ENCODE results near the gene SHB. TPM values are rescaled to one million over a fixed set of nuclear protein-coding genes. Genes with fewer than 3 reads are reported as not detected.

SHB gene
- total and polyA plus RNA-seq, 11 donors, result 7.8 to 31.4 (median 21.4) TPM

DNA sequence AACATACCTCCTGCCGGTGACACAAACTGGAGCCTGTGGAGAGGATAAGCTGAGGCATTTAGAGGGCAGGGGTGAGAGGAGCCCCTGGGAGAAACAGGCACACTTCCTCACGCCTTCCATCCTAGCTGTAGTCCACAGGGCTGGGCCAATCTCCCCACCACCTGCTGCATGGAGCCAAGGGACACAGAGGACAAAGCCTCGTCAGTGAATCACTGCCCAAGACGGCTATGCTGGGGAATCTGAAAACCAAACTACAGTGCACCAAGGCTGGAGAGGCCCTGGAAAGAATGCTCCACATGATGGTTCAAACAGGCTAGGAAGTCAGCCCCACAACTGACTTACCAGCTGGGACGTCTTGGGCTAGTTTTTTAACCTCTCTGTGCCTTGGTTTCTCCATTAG is 57.0 kb downstream of the SHB start:
- TF ChIP-seq POLR2A (IDR thresholded peaks at IDR 0.05), result no peak
- no peak for TF ChIP-seq CTCF (IDR thresholded peaks at IDR 0.05)
- Histone ChIP-seq H3K9me3 (no peaks in the 10 kb centered on the region), H3K4me3 (no peak overlapping the region), H3K27ac (no peak overlapping the region), H3K4me1 (peaks cover 0 to 47% (median 35%) of the 10 kb centered on the region in 12 donors), H3K36me3 (peaks cover 0 to 23% (median 3%) of the 10 kb centered on the region in 9 donors), H3K27me3 (no peaks in the 10 kb centered on the region)
- 77 to 88% (median 86%) methylated on average over 5 of the region's 5 CpGs for WGBS, 4 donors
- no peak for ATAC-seq
- intact Hi-C loops (cut with DNase I), result loop anchor here in 4 of 10 donors (5.0 to 10.0 kb wide), 5 partner anchors 47 to 97 kb away; partner anchors contain the start of gene SHB (in 1 of the 4)
- no peak for DNase-seq

DNA sequence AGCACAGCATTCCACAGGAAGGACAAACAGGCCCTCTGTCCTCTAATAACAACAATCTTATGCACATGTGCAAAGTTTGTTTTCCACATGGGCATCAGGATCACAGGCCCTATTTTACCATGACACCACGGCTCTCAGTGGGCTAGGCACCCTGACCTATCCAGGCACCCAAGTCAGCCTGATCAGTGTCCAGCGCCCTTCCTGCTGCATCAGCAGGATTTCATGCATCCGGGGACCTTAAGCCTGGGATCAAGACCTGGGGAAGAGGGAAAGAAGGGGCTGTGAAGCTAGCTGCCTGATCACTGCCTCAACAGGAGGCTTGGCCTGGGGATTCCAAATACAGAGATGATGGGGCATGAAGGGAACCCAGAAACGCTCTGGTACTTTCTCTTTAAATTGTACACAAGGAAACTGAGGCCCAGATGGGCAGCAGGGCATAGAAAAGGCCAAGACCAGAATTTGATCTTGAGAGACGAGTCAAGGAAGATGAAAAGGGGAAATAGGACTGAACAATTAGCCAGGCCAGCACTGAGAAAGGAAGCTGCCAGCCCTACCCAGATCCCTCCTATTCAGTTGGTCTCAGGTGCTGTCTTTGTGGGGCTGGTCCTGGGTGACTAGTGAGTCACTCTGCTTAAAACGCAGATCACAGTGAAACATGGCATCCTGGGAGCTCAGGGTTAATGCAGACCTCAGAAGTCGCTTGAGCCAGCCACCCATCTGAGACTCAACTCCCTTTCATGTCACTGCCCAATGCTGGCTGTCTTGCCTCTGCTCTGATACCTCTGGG is 57.9 kb downstream of the SHB start:
- WGBS, 4 donors, result 88 to 96% (median 89%) methylated on average over 7 of the region's 7 CpGs
- H3K27me3 ChIP-seq, result no peaks in the 10 kb centered on the region
- H3K4me1 ChIP-seq, result peaks cover 0 to 48% (median 32%) of the 10 kb centered on the region in 12 donors
- TF ChIP-seq POLR2A (IDR thresholded peaks at IDR 0.05) (no peak), CTCF (IDR thresholded peaks at IDR 0.05) (no peak)
- H3K4me3 ChIP-seq, result no peak overlapping the region
- no peak overlapping the region for H3K27ac ChIP-seq
- H3K9me3 ChIP-seq, result no peaks in the 10 kb centered on the region
- ATAC-seq (no peak), DNase-seq (no peak)
- intact Hi-C loops (cut with DNase I), result loop anchor here in 4 of 10 donors (5.0 to 10.0 kb wide), 5 partner anchors 46 to 96 kb away; partner anchors contain the start of gene SHB (in 1 of the 4)
- peaks cover 0 to 23% (median 3%) of the 10 kb centered on the region in 9 donors for H3K36me3 ChIP-seq

DNA sequence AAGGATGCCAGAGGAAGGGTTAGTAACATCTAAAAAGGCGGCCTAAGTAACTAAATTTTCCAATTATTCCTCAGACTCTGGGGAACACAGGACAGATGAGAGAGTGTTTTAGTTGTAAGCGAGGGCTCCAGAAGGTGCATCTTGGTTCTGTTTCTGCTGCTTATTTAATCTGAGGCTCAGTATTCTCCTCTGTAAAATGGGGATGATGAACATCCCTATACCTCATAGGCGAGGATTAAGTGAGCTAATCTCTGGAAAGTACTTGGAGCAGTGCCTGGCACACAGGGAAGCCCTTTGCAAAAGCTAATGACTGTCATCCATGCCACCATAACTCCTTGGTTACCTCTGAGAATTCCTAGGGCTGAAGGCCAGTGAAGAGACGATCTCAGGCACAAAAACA is 59.0 kb downstream of the SHB start:
- 83 to 93% (median 86%) methylated on average over 4 of the region's 4 CpGs for WGBS, 4 donors
- Histone ChIP-seq H3K27ac (no peak overlapping the region), H3K4me1 (peaks cover 0 to 48% (median 35%) of the 10 kb centered on the region in 12 donors), H3K9me3 (no peaks in the 10 kb centered on the region), H3K36me3 (peaks cover 0 to 20% (median 3%) of the 10 kb centered on the region in 9 donors), H3K4me3 (no peak overlapping the region), H3K27me3 (no peaks in the 10 kb centered on the region)
- intact Hi-C loops (cut with DNase I), result loop anchor here in 6 of 10 donors (5.0 to 10.0 kb wide), 9 partner anchors 43 to 152 kb away; partner anchors contain the start of gene SHB (in 1 of the 6)
- no peak for TF ChIP-seq POLR2A (IDR thresholded peaks at IDR 0.05)
- TF ChIP-seq CTCF (IDR thresholded peaks at IDR 0.05), result no peak
- ATAC-seq (no peak), DNase-seq (no peak)

- peak in 1 of 4 donors; percentile 28 for ATAC-seq
- DNase-seq, result no peak
- Histone ChIP-seq H3K4me1 (peaks cover 0 to 52% (median 35%) of the 10 kb centered on the region in 12 donors), H3K4me3 (no peak overlapping the region), H3K9me3 (no peaks in the 10 kb centered on the region), H3K27me3 (no peaks in the 10 kb centered on the region), H3K27ac (peak overlapping the region in 5 of 12 donors; percentile 1 to 72 (median 34)), H3K36me3 (peaks cover 0 to 11% (median 0%) of the 10 kb centered on the region in 9 donors)
- TF ChIP-seq CTCF (IDR thresholded peaks at IDR 0.05) (no peak), POLR2A (IDR thresholded peaks at IDR 0.05) (no peak)
- intact Hi-C loops (cut with DNase I), result loop anchor here in 4 of 10 donors (5.0 kb wide), 4 partner anchors 42 to 153 kb away; no protein-coding TSS in a partner anchor
- 82 to 93% (median 92%) methylated on average over 5 of the region's 5 CpGs for WGBS, 4 donors
Observed at GRCh38 chr9:38009035-38009501, 60.0 kb downstream of the SHB start.
